GM21786 (cell line): ENCODE results near the gene SUSD6.

ENCODE experiments used
- ATAC-seq: cut with Tn5 transposase; IDR thresholded peaks from one replicate; pipeline ENCODE4 v1.9.1; 2021; ENCODE audit not compliant: unreplicated experiment

The SUSD6 gene

GRCh38 chr14:69670093-69670492 is 58.7 kb downstream of the SUSD6 start:
- no peak for ATAC-seq

GRCh38 chr14:69671365-69672030 is 60.1 kb downstream of the SUSD6 start:
- ATAC-seq, result no peak

- ATAC-seq, result no peak
These were observed 61.0 kb downstream of the SUSD6 start for GRCh38 chr14:69672356-69672755.

- ATAC-seq, result peak; percentile 37
These were observed 61.7 kb downstream of the SUSD6 start for GRCh38 chr14:69673104-69673503.

GRCh38 chr14:69673578-69674305 is 62.3 kb downstream of the SUSD6 start:
- peak; percentile 21 for ATAC-seq

- ATAC-seq, result no peak
These were observed 63.3 kb downstream of the SUSD6 start for GRCh38 chr14:69674546-69675244.

- ATAC-seq, result no peak
These were observed 63.8 kb downstream of the SUSD6 start for GRCh38 chr14:69675245-69675583.

- peak; percentile 79 for ATAC-seq
These were observed 64.6 kb downstream of the SUSD6 start for GRCh38 chr14:69675877-69676416.

GRCh38 chr14:69676723-69677122 is 65.3 kb downstream of the SUSD6 start:
- ATAC-seq, result no peak

GRCh38 chr14:69680297-69680696 is 68.9 kb downstream of the SUSD6 start:
- no peak for ATAC-seq

GRCh38 chr14:69682136-69682535 is 70.7 kb downstream of the SUSD6 start:
- ATAC-seq, result no peak

- no peak for ATAC-seq
These were observed 71.3 kb downstream of the SUSD6 start for GRCh38 chr14:69682621-69683263.

- ATAC-seq, result no peak
These were observed 72.6 kb downstream of the SUSD6 start for GRCh38 chr14:69683971-69684370.

GRCh38 chr14:69684461-69685217 is 73.2 kb downstream of the SUSD6 start:
- no peak for ATAC-seq

- no peak for ATAC-seq
These were observed 73.8 kb downstream of the SUSD6 start for GRCh38 chr14:69685218-69685616.

GRCh38 chr14:69685716-69686115 is 74.3 kb downstream of the SUSD6 start:
- ATAC-seq, result no peak

- no peak for ATAC-seq
These were observed 76.4 kb downstream of the SUSD6 start for GRCh38 chr14:69687606-69688298.

GRCh38 chr14:69688299-69688649 is 76.9 kb downstream of the SUSD6 start:
- no peak for ATAC-seq

- ATAC-seq, result no peak
These were observed 78.6 kb downstream of the SUSD6 start for GRCh38 chr14:69690042-69690441.

GRCh38 chr14:69692594-69692993 is 81.2 kb downstream of the SUSD6 start:
- ATAC-seq, result no peak
